Right lobe of liver (tissue), 6 donors: Measurements from ENCODE around the gene TP53. TPM values are rescaled to one million over a fixed set of nuclear protein-coding genes. Genes with fewer than 3 reads are reported as not detected.

Experiments used
- ATAC-seq, 4 donors: fragments of 200-7000 bp; cut with Tn5 transposase; one replicate each; pipeline ENCODE4 v1.9.1; 2020; ENCODE audit warnings: mild to moderate bottlenecking in 4 of 4, moderate library complexity in 4 of 4
- DNase-seq, 3 donors: peaks; one replicate each; pipeline ENCODE4 v3.0.0-alpha.2; 2020
- H3K27ac ChIP-seq, 3 donors: fragments of 200-600 bp; one replicate each; pipeline ENCODE4 v1.8.0; 2022
- H3K27me3 ChIP-seq, 2 donors: fragments of 200-600 bp; one replicate each; pipeline ENCODE4 v1.8.0; 2022
- H3K36me3 ChIP-seq, 4 donors: fragments of 200-600 bp; sonication (generic) in 1 of 4; one replicate each; pipeline versions ENCODE4 v1.5.1 to v1.8.0; 2017 to 2022; ENCODE audit warnings: control low read depth in 1 of 4
- H3K4me1 ChIP-seq, 4 donors: fragments of 200-600 bp; sonication (generic) in 1 of 4; one replicate each; pipeline versions ENCODE4 v1.5.1 to v1.8.0; 2017 to 2022; ENCODE audit warnings: control low read depth in 1 of 4
- H3K4me3 ChIP-seq, 3 donors: fragments of 200-600 bp; one replicate each; pipeline ENCODE4 v1.8.0; 2022
- H3K9me3 ChIP-seq, 4 donors: fragments of 200-600 bp; sonication (generic) in 1 of 4; one replicate each; pipeline versions ENCODE4 v1.5.1 to v1.8.0; 2017 to 2022; ENCODE audit warnings: control low read depth in 1 of 4
- POLR2A ChIP-seq: fragments of 450-650 bp; IDR thresholded peaks from one replicate; pipeline ENCODE4 v1.6.1; 2017; ENCODE audit warnings: antibody characterized with exemption, mild to moderate bottlenecking
- WGBS: methylation state at CpG from one replicate; pipeline ENCODE4 v1.1.6; 2018; ENCODE audit warnings: low coverage, low lambda C conversion rate; ENCODE audit not compliant: insufficient coverage; ENCODE audit errors: missing lambda C conversion rate; 5-methylcytosine and 5-hydroxymethylcytosine counted together
- intact Hi-C, 2 donors: fragments of 100-400 bp; cut with DNase I; formaldehyde crosslinking; loops; one replicate each; pipeline versions ENCODE4 v1.11.2 to v1.14.1; 2022
- total RNA-seq, 6 experiments: library from RNA; depleted of rRNA in 2 of 6; stranded (reverse); fragments of >200 nt in 2 of 6; fragmentation: NEBNext Ultra II Directional in 3 of 6; extraction: Animal tissue kit (Norgen Biotek cat#: 25700) in 3 of 6; gene quantifications; one replicate each; pipeline versions ENCODE4 v1.1.0 to v1.2.4, GENCODE V29; 2016 to 2023
- TF ChIP-seq, protein P1 (sequence below), 4 donors: fragments of 200-600 bp in 3 of 4; fragments of 450-650 bp in 1 of 4; IDR thresholded peaks; one replicate each; pipeline versions ENCODE4 v1.5.1 to v1.8.0; 2016 to 2022; ENCODE audit warnings: antibody characterized with exemption in 4 of 4, mild to moderate bottlenecking in 2 of 4
- donor health status: DM: no; HTN: yes; CAD: no.
- donor health status: DM: no; HTN: no; CAD: no.
- donor health status: DM: no; HTN: no; CAD: no.
- donor health status: DM: no; HTN: yes; CAD: no.
- donor health status: DM: no; HTN: yes; CAD: no.

The TP53 gene
- total RNA-seq, 6 experiments from 2014 or later, result 12.9 to 30.0 (median 23.0) TPM

DNA sequence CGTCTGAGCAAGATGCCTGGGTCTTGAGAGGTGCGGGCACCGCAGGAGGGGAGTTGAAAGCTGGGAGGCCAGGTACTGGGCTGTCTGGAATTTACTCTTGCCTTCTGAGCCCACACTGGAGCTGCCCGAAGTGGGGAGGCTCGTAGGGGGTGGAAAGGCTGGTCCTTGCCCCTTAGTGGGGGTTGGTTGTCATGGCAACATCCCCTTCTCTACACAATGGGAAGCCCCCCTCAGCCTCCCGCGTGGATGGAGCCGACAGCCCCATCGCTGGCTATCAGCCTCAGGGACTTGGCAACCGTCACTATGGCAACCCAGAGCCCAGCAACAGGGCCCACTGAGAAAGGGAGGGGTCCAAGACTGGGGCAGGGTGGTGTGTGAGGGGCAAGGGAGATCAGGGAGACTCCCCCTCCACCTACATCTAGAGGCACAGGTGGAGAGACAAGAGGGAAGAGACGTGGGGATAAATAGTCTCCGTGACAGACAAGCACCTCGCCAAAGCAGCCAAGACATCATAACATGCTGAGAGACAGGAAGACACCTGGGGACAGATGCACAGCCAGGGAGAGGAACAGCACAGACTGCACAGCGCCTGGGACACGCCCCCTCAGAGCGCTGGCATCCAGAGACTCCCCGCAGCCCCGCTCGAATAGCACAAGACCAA, 25.0 kb upstream of the TP53 start:
- ATAC-seq, result no peak
- Histone ChIP-seq H3K27ac (no peak overlapping the region), H3K4me1 (peaks cover 0 to under 1% (median 0%) of the 10 kb centered on the region in 4 donors), H3K4me3 (no peak overlapping the region), H3K27me3 (peaks cover 0 to 15% of the 10 kb centered on the region in 2 donors), H3K36me3 (no peaks in the 10 kb centered on the region), H3K9me3 (no peaks in the 10 kb centered on the region)
- no peak for DNase-seq
- 29% methylated on average over 8 of the region's 19 CpGs for WGBS
- intact Hi-C loops, result no loop called here
- TF ChIP-seq, protein P1, sequence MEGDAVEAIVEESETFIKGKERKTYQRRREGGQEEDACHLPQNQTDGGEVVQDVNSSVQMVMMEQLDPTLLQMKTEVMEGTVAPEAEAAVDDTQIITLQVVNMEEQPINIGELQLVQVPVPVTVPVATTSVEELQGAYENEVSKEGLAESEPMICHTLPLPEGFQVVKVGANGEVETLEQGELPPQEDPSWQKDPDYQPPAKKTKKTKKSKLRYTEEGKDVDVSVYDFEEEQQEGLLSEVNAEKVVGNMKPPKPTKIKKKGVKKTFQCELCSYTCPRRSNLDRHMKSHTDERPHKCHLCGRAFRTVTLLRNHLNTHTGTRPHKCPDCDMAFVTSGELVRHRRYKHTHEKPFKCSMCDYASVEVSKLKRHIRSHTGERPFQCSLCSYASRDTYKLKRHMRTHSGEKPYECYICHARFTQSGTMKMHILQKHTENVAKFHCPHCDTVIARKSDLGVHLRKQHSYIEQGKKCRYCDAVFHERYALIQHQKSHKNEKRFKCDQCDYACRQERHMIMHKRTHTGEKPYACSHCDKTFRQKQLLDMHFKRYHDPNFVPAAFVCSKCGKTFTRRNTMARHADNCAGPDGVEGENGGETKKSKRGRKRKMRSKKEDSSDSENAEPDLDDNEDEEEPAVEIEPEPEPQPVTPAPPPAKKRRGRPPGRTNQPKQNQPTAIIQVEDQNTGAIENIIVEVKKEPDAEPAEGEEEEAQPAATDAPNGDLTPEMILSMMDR (IDR thresholded peaks at IDR 0.05), result no peak
- no peak for TF ChIP-seq POLR2A

DNA sequence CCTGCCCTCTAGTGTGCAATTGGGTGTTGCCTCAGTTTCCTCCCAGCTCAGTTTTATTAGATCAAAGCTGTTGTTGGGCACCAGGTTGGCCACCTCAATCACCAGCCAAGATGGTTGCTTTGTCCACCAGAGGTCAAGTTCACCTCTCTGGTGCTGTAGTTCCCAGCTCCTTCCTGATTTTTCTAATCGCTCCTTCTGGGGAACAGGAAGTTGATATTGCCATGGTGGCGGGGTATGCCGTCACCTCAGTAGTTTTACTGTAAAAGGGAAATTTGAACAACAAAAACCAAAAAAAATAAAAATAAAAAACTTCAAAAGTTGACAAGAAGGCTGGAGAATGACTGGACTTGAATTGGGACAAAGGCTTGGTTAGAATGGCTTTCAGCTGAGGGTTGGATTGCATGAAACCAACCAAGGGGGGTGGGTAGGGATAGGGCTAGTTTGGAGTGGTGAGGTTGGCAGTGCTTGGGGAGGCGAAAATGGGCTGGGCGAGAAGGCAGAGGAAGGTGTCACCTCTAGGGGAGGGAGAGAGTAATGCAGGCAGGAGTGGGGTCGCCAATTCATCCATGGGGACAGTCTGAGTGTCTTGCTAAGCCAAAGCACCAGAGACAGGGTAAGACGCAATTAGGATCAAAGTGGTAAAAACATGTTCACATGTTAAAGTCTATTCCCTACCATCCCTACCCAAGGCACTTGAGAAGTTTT, 23.9 kb upstream of the TP53 start:
- Histone ChIP-seq H3K9me3 (no peaks in the 10 kb centered on the region), H3K4me3 (no peak overlapping the region), H3K36me3 (no peaks in the 10 kb centered on the region), H3K4me1 (no peaks in the 10 kb centered on the region), H3K27me3 (peaks cover 0 to 11% of the 10 kb centered on the region in 2 donors), H3K27ac (no peak overlapping the region)
- no peak for ATAC-seq
- TF ChIP-seq, protein P1 (IDR thresholded peaks at IDR 0.05), result no peak
- no peak for TF ChIP-seq POLR2A
- intact Hi-C loops, result no loop called here
- no peak for DNase-seq
- 73% methylated on average over 7 of the region's 7 CpGs for WGBS

DNA sequence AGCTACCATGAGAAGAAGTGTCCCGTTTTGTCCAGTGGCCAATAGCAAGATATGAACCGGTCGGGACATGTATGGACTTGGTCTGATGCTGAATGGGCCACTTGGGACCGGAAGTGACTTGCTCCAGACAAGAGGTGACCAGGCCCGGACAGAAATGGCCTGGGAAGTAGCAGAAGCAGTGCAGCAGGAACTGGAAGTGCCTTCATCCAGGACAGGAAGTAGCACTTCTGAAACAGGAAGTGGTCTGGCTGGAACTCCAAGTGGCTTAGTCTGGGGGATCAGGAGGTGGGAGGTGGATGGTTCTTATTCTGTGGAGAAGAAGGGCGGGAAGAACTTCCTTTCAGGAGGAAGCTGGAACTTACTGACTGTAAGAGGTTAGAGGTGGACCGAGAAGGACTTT, 23.0 kb upstream of the TP53 start:
- ATAC-seq (no peak), DNase-seq (no peak)
- Histone ChIP-seq H3K9me3 (no peaks in the 10 kb centered on the region), H3K4me3 (no peak overlapping the region), H3K27me3 (peaks cover 0 to 3% of the 10 kb centered on the region in 2 donors), H3K27ac (no peak overlapping the region), H3K4me1 (no peaks in the 10 kb centered on the region), H3K36me3 (no peaks in the 10 kb centered on the region)
- no peak for TF ChIP-seq POLR2A
- TF ChIP-seq, protein P1 (IDR thresholded peaks at IDR 0.05), result no peak
- intact Hi-C loops, result no loop called here
- WGBS, result 71% methylated on average over 6 of the region's 7 CpGs

DNA sequence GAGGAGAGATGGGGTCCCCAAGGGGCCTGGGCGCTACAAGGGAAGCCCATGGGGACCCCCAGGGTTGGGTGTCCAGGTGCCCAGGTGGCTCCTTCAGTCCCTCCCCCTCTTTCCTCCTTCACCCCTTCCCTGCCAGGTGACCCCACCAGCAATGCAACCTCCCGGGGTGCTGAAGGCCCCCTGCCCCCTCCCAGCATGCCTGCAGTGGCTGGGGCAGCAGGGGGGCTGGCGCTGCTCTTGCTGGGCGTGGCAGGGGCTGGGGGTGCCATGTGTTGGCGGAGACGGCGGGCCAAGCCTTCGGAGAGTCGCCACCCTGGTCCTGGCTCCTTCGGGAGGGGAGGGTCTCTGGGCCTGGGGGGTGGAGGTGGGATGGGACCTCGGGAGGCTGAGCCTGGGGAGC, 21.7 kb upstream of the TP53 start:
- TF ChIP-seq, protein P1 (IDR thresholded peaks at IDR 0.05), result no peak
- TF ChIP-seq POLR2A, result no peak
- Histone ChIP-seq H3K36me3 (no peaks in the 10 kb centered on the region), H3K9me3 (no peaks in the 10 kb centered on the region), H3K4me3 (no peak overlapping the region), H3K4me1 (no peaks in the 10 kb centered on the region), H3K27ac (no peak overlapping the region), H3K27me3 (no peaks in the 10 kb centered on the region)
- 17% methylated on average over 1 of the region's 11 CpGs for WGBS
- no peak for DNase-seq
- intact Hi-C loops, result no loop called here
- no peak for ATAC-seq
